ENCODE measurements around the gene CASP10.

DNA sequence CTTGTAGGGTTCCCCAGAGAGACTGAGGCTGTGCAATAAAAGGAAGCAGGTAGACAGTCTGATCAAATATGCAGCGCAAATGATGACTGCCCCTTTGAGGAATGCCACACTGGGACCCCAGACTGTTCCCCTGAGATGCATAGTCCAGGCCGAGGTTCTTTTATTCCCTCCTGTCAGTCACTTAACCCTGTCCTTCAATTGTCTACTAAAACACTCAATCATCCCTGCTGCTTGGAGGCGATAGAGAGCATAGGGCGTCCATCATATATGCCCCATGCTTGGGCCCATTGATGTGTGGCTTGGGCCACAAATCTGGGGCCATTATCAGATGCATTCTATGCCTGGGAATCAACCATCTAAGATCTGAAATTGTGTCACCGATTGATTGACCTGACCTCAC lies 61.9 kb downstream of the CASP10 start:
- TF ChIP-seq, protein P1, sequence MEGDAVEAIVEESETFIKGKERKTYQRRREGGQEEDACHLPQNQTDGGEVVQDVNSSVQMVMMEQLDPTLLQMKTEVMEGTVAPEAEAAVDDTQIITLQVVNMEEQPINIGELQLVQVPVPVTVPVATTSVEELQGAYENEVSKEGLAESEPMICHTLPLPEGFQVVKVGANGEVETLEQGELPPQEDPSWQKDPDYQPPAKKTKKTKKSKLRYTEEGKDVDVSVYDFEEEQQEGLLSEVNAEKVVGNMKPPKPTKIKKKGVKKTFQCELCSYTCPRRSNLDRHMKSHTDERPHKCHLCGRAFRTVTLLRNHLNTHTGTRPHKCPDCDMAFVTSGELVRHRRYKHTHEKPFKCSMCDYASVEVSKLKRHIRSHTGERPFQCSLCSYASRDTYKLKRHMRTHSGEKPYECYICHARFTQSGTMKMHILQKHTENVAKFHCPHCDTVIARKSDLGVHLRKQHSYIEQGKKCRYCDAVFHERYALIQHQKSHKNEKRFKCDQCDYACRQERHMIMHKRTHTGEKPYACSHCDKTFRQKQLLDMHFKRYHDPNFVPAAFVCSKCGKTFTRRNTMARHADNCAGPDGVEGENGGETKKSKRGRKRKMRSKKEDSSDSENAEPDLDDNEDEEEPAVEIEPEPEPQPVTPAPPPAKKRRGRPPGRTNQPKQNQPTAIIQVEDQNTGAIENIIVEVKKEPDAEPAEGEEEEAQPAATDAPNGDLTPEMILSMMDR (IDR thresholded peaks at IDR 0.05) = no peak
- no peak for TF ChIP-seq EZH2 (IDR thresholded peaks at IDR 0.05; ENCODE audit: borderline replicate concordance, insufficient read depth, low read depth, low read length, poor library complexity, severe bottlenecking)
